IMR-90 (cell line): ENCODE measurements around the gene MGAT5.

Experiments used
- BHLHE40 ChIP-seq: fragments of 150-350 bp; IDR thresholded peaks from 2 replicates; pipeline ENCODE4 v1.6.1; 2016; ENCODE audit warnings: mild to moderate bottlenecking, low read depth, low read length
- CTCF ChIP-seq: conservative IDR thresholded peaks from 2 replicates; pipeline ENCODE4 v1.5.1; 2012; ENCODE audit warnings: mild to moderate bottlenecking, low read depth, low read length, improper control_type of control experiment
- ELK1 ChIP-seq: fragments of 150-350 bp; IDR thresholded peaks from 2 replicates; pipeline ENCODE4 v1.6.1; 2016; ENCODE audit warnings: low read depth, mild to moderate bottlenecking, low read length, moderate library complexity, borderline replicate concordance
- FOS ChIP-seq: fragments of 150-350 bp; IDR thresholded peaks from 2 replicates; pipeline ENCODE4 v1.6.1; 2016; ENCODE audit warnings: low read depth, low read length
- MXI1 ChIP-seq: IDR thresholded peaks from 2 replicates; pipeline ENCODE4 v1.6.1; 2012; ENCODE audit warnings: low read depth, mild to moderate bottlenecking, low read length, moderate library complexity, borderline replicate concordance
- POLR2A ChIP-seq: IDR thresholded peaks from 2 replicates; pipeline ENCODE4 v1.6.1; 2012; ENCODE audit warnings: mild to moderate bottlenecking, low read depth, low read length
- RAD21 ChIP-seq: IDR thresholded peaks from 2 replicates; pipeline ENCODE4 v1.6.1; 2012; ENCODE audit warnings: low read length, improper control_type of control experiment
- RFX5 ChIP-seq: IDR thresholded peaks from 2 replicates; pipeline ENCODE4 v1.8.0; 2012; ENCODE audit warnings: low read depth, mild to moderate bottlenecking, low read length, moderate library complexity
- SMC3 ChIP-seq: fragments of 150-350 bp; IDR thresholded peaks from 2 replicates; pipeline ENCODE4 v1.6.1; 2016; ENCODE audit warnings: low read depth, mild to moderate bottlenecking, antibody characterized with exemption, low read length, moderate library complexity

GRCh38 chr2:134489732-134490384 lies 236.0 kb downstream of the MGAT5 start:
- no peak for TF ChIP-seq CTCF
- no peak for TF ChIP-seq BHLHE40
- TF ChIP-seq POLR2A = no peak
- no peak for TF ChIP-seq MXI1
- TF ChIP-seq RFX5 = no peak
- TF ChIP-seq ELK1 = no peak
- TF ChIP-seq RAD21 = no peak
- no peak for TF ChIP-seq SMC3
- no peak for TF ChIP-seq FOS
